Spleen (tissue), 11 donors: Measurements from ENCODE around the gene SLC29A2. TPM values are rescaled to one million over a fixed set of nuclear protein-coding genes. Genes with fewer than 3 reads are reported as not detected.

Source experiments
- DNase-seq: peaks from one replicate; pipeline ENCODE4 v3.0.0-alpha.2; 2020
- H3K27ac ChIP-seq, 8 donors: fragments of 200-600 bp; sonication (generic) in 7 of 8; 1 replicate in 4 of 8; 2 replicates in 4 of 8; pipeline versions ENCODE4 v1.5.0 to v1.8.0; 2016 to 2021; ENCODE audit warnings: inconsistent platforms in 4 of 8, mild to moderate bottlenecking in 4 of 8, moderate library complexity in 1 of 8
- H3K27me3 ChIP-seq, 7 donors: fragments of 200-600 bp; sonication (generic) in 6 of 7; replicated peaks in 1 of 7; 1 replicate in 4 of 7; 2 replicates in 3 of 7; pipeline versions ENCODE4 v1.5.0 to v1.8.0; 2016 to 2021; ENCODE audit warnings: inconsistent platforms in 3 of 7, mild to moderate bottlenecking in 1 of 7
- H3K36me3 ChIP-seq, 6 donors: fragments of 200-600 bp; sonication (generic) in 5 of 6; 1 replicate in 4 of 6; 2 replicates in 2 of 6; pipeline versions ENCODE4 v1.5.0 to v1.8.0; 2016 to 2021; ENCODE audit warnings: inconsistent platforms in 2 of 6
- H3K4me1 ChIP-seq, 6 donors: fragments of 200-600 bp; sonication (generic) in 5 of 6; 1 replicate in 3 of 6; 2 replicates in 3 of 6; pipeline versions ENCODE4 v1.5.0 to v1.8.0; 2016 to 2021; ENCODE audit warnings: inconsistent platforms in 3 of 6
- H3K4me3 ChIP-seq, 8 donors: fragments of 200-600 bp; sonication (generic) in 7 of 8; 1 replicate in 4 of 8; 2 replicates in 4 of 8; pipeline versions ENCODE4 v1.5.0 to v1.8.0; 2016 to 2021; ENCODE audit warnings: inconsistent platforms in 4 of 8, mild to moderate bottlenecking in 4 of 8, moderate library complexity in 2 of 8
- H3K9me3 ChIP-seq, 8 donors: fragments of 200-600 bp; sonication (generic) in 7 of 8; 1 replicate in 4 of 8; 2 replicates in 4 of 8; pipeline versions ENCODE4 v1.5.0 to v1.8.0; 2016 to 2021; ENCODE audit warnings: inconsistent platforms in 4 of 8
- POLR2A ChIP-seq, 3 donors: fragments of 450-650 bp; IDR thresholded peaks; one replicate each; pipeline ENCODE4 v1.5.1; 2017; ENCODE audit warnings: antibody characterized with exemption in 3 of 3, mild to moderate bottlenecking in 1 of 3
- POLR2AphosphoS5 ChIP-seq, 3 donors: sonication (generic); formaldehyde crosslinking; IDR thresholded peaks; one replicate each; pipeline ENCODE4 v1.5.1; 2017; ENCODE audit warnings: antibody characterized with exemption in 3 of 3
- WGBS, 5 donors: extraction: QIAGEN DNeasy Blood & Tissue Kit in 3 of 5; methylation state at CpG; one replicate each; pipeline versions ENCODE4 v1.1.5 to v1.1.7; 2013 to 2018; 5-methylcytosine and 5-hydroxymethylcytosine counted together
- intact Hi-C: fragments of 100-400 bp; cut with DNase I; formaldehyde crosslinking; loops from one replicate; pipeline ENCODE4 v1.15.0; 2023; ENCODE audit warnings: low total_unique reads
- polyA plus RNA-seq, 3 donors: library from polyadenylated mRNA; stranded (reverse); fragments of 200-250 nt; gene quantifications; one replicate each; pipeline ENCODE4 v1.2.1, GENCODE V29; 2013
- small RNA-seq, 4 donors: library from RNA; depleted of rRNA; stranded (forward); fragments of <200 nt; gene quantifications; one replicate each; pipeline ENCODE3, GENCODE V24; 2016
- total RNA-seq, 7 donors: library from RNA; depleted of rRNA in 3 of 7; stranded (reverse); fragments of >200 nt in 3 of 7; fragmentation: NEBNext Ultra II Directional in 4 of 7; extraction: Animal tissue kit (Norgen Biotek cat#: 25700) in 4 of 7; gene quantifications; one replicate each; pipeline versions ENCODE4 v1.1.0 to v1.2.1, GENCODE V29; 2016 to 2021
- TF ChIP-seq, protein P1 (sequence below), 11 experiments: fragments of 200-600 bp in 7 of 11; fragments of 450-650 bp in 4 of 11; sonication (generic) in 4 of 11; IDR thresholded peaks in 8 of 11; conservative IDR thresholded peaks in 3 of 11; 1 replicate in 7 of 11; 2 replicates in 4 of 11; pipeline versions ENCODE4 v1.4.0 to v1.8.0; 2016 to 2021; ENCODE audit warnings: antibody characterized with exemption in 11 of 11, inconsistent platforms in 4 of 11, mild to moderate bottlenecking in 1 of 11
- donor health status: healthy with polysubstance abuse.
- donor health status: DM: no; HTN: no; CAD: no; lungs with moderate emphysema.
- donor health status: DM: no; HTN: no; CAD: no.
- donor health status: Bipolar disorder and iron deficiency.
- donor health status: healthy.
- donor health status: DM: no; HTN: no; CAD: no.
- donor health status: DM: yes; HTN: yes; CAD: no.

Gene SLC29A2
- total and polyA plus RNA-seq, 10 donors: 1.9 to 8.4 (median 4.5) TPM

DNA sequence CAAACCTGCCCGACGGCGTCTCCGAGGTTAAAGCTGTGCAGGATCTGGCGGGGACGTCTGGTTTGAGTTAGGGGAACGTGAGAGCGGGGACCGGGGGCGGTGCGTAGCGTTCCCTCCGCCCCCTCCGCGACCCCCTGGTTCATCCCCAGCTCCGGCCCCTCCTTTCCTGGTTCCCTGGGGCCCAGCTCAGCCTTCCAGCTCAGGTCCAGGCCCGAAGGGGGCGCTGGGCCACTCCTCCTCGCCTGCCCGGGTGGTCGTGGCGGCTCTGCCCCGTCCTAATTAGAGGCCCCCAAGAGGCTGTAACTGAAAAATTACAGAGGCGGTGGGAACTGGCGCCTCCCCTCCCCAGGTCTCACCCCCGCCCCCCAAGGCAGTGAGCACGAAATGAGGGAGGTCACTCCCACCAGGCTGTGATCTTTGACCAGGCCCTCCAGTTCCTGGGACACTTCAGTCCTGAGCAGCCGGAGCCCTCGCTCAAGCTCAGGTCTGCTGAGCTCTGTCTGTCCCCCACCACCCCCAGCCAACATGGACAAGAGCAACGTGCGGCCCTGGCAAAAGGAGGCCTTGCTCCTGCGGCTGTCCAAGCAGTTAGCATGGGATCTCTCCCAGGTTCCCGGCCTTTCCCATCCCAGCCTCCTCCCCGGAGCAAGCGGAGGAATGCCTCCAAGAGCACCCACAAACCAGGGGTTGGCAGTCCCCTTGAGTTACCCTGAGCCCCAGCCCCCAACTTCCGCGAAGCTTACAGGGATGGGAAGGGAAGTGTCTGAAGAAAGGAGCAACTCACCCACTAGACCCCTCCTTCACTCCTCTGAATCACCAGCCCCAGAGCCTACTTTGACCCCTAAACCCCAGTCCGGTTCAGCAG lies 58.0 kb downstream of the SLC29A2 start:
- no peaks in the 10 kb centered on the region for H3K9me3 ChIP-seq
- peak overlapping the region; percentile 78 to 93 (median 90) for H3K27ac ChIP-seq
- 53 to 77% (median 59%) methylated on average over 17 to 38 of the region's 38 CpGs for WGBS, 5 donors
- intact Hi-C loops: loop anchor here (2.0 to 5.0 kb wide), 2 partner anchors 15 to 74 kb away; no protein-coding TSS in a partner anchor
- H3K27me3 ChIP-seq: peaks cover 0 to 26% (median 0%) of the 10 kb centered on the region in 7 donors
- peak overlapping the region; percentile 8 to 77 (median 54) for H3K4me3 ChIP-seq
- peak; percentile 82 for DNase-seq
- TF ChIP-seq POLR2AphosphoS5 (IDR thresholded peaks at IDR 0.05) (no peak), POLR2A (IDR thresholded peaks at IDR 0.05) (no peak)
- TF ChIP-seq, protein P1, sequence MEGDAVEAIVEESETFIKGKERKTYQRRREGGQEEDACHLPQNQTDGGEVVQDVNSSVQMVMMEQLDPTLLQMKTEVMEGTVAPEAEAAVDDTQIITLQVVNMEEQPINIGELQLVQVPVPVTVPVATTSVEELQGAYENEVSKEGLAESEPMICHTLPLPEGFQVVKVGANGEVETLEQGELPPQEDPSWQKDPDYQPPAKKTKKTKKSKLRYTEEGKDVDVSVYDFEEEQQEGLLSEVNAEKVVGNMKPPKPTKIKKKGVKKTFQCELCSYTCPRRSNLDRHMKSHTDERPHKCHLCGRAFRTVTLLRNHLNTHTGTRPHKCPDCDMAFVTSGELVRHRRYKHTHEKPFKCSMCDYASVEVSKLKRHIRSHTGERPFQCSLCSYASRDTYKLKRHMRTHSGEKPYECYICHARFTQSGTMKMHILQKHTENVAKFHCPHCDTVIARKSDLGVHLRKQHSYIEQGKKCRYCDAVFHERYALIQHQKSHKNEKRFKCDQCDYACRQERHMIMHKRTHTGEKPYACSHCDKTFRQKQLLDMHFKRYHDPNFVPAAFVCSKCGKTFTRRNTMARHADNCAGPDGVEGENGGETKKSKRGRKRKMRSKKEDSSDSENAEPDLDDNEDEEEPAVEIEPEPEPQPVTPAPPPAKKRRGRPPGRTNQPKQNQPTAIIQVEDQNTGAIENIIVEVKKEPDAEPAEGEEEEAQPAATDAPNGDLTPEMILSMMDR (IDR thresholded peaks at IDR 0.05 in 8 of 11, conservative IDR thresholded peaks at IDR 0.05 in 3 of 11): no peak
- H3K36me3 ChIP-seq: no peaks in the 10 kb centered on the region
- peaks cover 16 to 74% (median 46%) of the 10 kb centered on the region in 6 donors for H3K4me1 ChIP-seq

GRCh38 chr11:66312549-66313320 lies 58.8 kb downstream of the SLC29A2 start:
- DNase-seq: peak; percentile 100
- H3K4me1 ChIP-seq: peaks cover 8 to 66% (median 38%) of the 10 kb centered on the region in 6 donors
- peaks cover 0 to 23% (median 0%) of the 10 kb centered on the region in 7 donors for H3K27me3 ChIP-seq
- intact Hi-C loops: loop anchor here (2.0 to 5.0 kb wide), 2 partner anchors 16 to 75 kb away; no protein-coding TSS in a partner anchor
- TF ChIP-seq POLR2AphosphoS5 (IDR thresholded peaks at IDR 0.05) (peak; percentile 71 to 87 (median 84)), POLR2A (IDR thresholded peaks at IDR 0.05) (peak in 1 of 3 donors; percentile 45)
- TF ChIP-seq, protein P1 (IDR thresholded peaks at IDR 0.05 in 8 of 11, conservative IDR thresholded peaks at IDR 0.05 in 3 of 11): no peak
- WGBS, 5 donors: 2 to 6% (median 4%) methylated on average over 33 to 52 of the region's 52 CpGs
- H3K9me3 ChIP-seq: no peaks in the 10 kb centered on the region
- no peaks in the 10 kb centered on the region for H3K36me3 ChIP-seq
- peak overlapping the region; percentile 83 to 93 (median 90) for H3K27ac ChIP-seq
- peak overlapping the region; percentile 23 to 77 (median 55) for H3K4me3 ChIP-seq

Small RNA genes within 50 kb of the gene (small RNA-seq; reads per million reads assigned to genes)
- gene RF00017 (0 reads per million in 4 donors), gene RNU1-84P (0 reads per million in 4 donors)

Other genes with a start within 250 kb of the SLC29A2 start
- gene KLC2, start 114.1 kb downstream of the SLC29A2 start, total RNA-seq: 10 to 100 TPM in 6 of 7 donors, 1 to 10 TPM in 1; 8.8 to 30.8 (median 18.3) TPM
- 10 to 100 TPM in 1 of 3 donors, 1 to 10 TPM in 2; 5.5 to 19.5 (median 7.8) TPM for gene KLC2, start 114.1 kb downstream of the SLC29A2 start, polyA plus RNA-seq
- 100 to 1,000 TPM; 101 to 130 (median 123) TPM for gene RAB1B, start 103.1 kb downstream of the SLC29A2 start, total RNA-seq
- gene RAB1B, start 103.1 kb downstream of the SLC29A2 start, polyA plus RNA-seq: 100 to 1,000 TPM in 1 of 3 donors, 10 to 100 TPM in 2; 66.8 to 150 (median 77.0) TPM
- gene CNIH2, start 93.6 kb downstream of the SLC29A2 start, total RNA-seq: 1 to 10 TPM in 3 of 7 donors, under 1 TPM in 2, not detected in 2; 0.40 to 1.9 (median 1.3) TPM
- gene CNIH2, start 93.6 kb downstream of the SLC29A2 start, polyA plus RNA-seq: under 1 TPM; 0.20 to 0.57 (median 0.26) TPM
- gene YIF1A, start 82.6 kb downstream of the SLC29A2 start, total RNA-seq: 10 to 100 TPM; 34.7 to 50.4 (median 40.4) TPM
- gene YIF1A, start 82.6 kb downstream of the SLC29A2 start, polyA plus RNA-seq: 10 to 100 TPM; 48.3 to 60.1 (median 49.3) TPM
- gene TMEM151A, start 79.9 kb downstream of the SLC29A2 start, total RNA-seq: under 1 TPM in 1 of 7 donors, not detected in 6; 0.34 TPM
- under 1 TPM in 2 of 3 donors, not detected in 1; 0.02 TPM for gene TMEM151A, start 79.9 kb downstream of the SLC29A2 start, polyA plus RNA-seq
- gene CD248, start 54.7 kb downstream of the SLC29A2 start, total RNA-seq: 10 to 100 TPM in 2 of 7 donors, 1 to 10 TPM in 5; 4.7 to 15.7 (median 6.5) TPM
- gene CD248, start 54.7 kb downstream of the SLC29A2 start, polyA plus RNA-seq: 1 to 10 TPM; 1.7 to 2.7 (median 2.0) TPM
- gene RIN1, start 35.3 kb downstream of the SLC29A2 start, total RNA-seq: 10 to 100 TPM in 1 of 7 donors, 1 to 10 TPM in 6; 5.7 to 10.9 (median 8.9) TPM
- 1 to 10 TPM; 2.3 to 7.8 (median 7.0) TPM for gene RIN1, start 35.3 kb downstream of the SLC29A2 start, polyA plus RNA-seq
- 10 to 100 TPM; 32.3 to 52.5 (median 37.2) TPM for gene BRMS1, start 26.7 kb downstream of the SLC29A2 start, total RNA-seq
- 10 to 100 TPM; 61.6 to 90.6 (median 83.0) TPM for gene BRMS1, start 26.7 kb downstream of the SLC29A2 start, polyA plus RNA-seq
- gene B4GAT1, start 24.1 kb downstream of the SLC29A2 start, total RNA-seq: 10 to 100 TPM in 5 of 7 donors, 1 to 10 TPM in 2; 6.3 to 23.4 (median 13.9) TPM
- 1 to 10 TPM; 4.3 to 8.9 (median 8.7) TPM for gene B4GAT1, start 24.1 kb downstream of the SLC29A2 start, polyA plus RNA-seq
- gene NPAS4, start 49.3 kb upstream of the SLC29A2 start, total RNA-seq: under 1 TPM in 2 of 7 donors, not detected in 5; 0.25 to 0.72 TPM
- under 1 TPM in 2 of 3 donors, not detected in 1; 0.11 to 0.22 TPM for gene NPAS4, start 49.3 kb upstream of the SLC29A2 start, polyA plus RNA-seq
- gene MRPL11, start 67.1 kb upstream of the SLC29A2 start, total RNA-seq: 10 to 100 TPM; 25.5 to 41.2 (median 32.6) TPM
- gene MRPL11, start 67.1 kb upstream of the SLC29A2 start, polyA plus RNA-seq: 10 to 100 TPM; 60.3 to 87.1 (median 72.7) TPM
- gene PELI3, start 95.1 kb upstream of the SLC29A2 start, total RNA-seq: 10 to 100 TPM in 5 of 7 donors, 1 to 10 TPM in 2; 4.9 to 14.6 (median 10.7) TPM
- 1 to 10 TPM; 2.4 to 6.4 (median 2.7) TPM for gene PELI3, start 95.1 kb upstream of the SLC29A2 start, polyA plus RNA-seq
- gene DPP3, start 108.7 kb upstream of the SLC29A2 start, total RNA-seq: 10 to 100 TPM; 17.9 to 35.5 (median 23.9) TPM
- gene DPP3, start 108.7 kb upstream of the SLC29A2 start, polyA plus RNA-seq: 10 to 100 TPM; 20.0 to 25.9 (median 20.6) TPM
- gene BBS1, start 138.9 kb upstream of the SLC29A2 start, total RNA-seq: 10 to 100 TPM; 22.2 to 60.5 (median 36.9) TPM
- gene BBS1, start 138.9 kb upstream of the SLC29A2 start, polyA plus RNA-seq: 1 to 10 TPM; 5.2 to 9.9 (median 5.8) TPM
- gene ZDHHC24, start 174.3 kb upstream of the SLC29A2 start, total RNA-seq: 10 to 100 TPM; 14.6 to 25.7 (median 23.9) TPM
- gene ZDHHC24, start 174.3 kb upstream of the SLC29A2 start, polyA plus RNA-seq: 10 to 100 TPM in 2 of 3 donors, 1 to 10 TPM in 1; 9.1 to 11.6 (median 10.8) TPM
- under 1 TPM in 4 of 7 donors, not detected in 3; 0.21 to 0.34 (median 0.24) TPM for gene ACTN3, start 175.1 kb upstream of the SLC29A2 start, total RNA-seq
- under 1 TPM; 0.05 to 0.13 (median 0.06) TPM for gene ACTN3, start 175.1 kb upstream of the SLC29A2 start, polyA plus RNA-seq
- 10 to 100 TPM; 11.4 to 60.8 (median 46.4) TPM for gene CTSF, start 196.8 kb upstream of the SLC29A2 start, total RNA-seq
- gene CTSF, start 196.8 kb upstream of the SLC29A2 start, polyA plus RNA-seq: 10 to 100 TPM; 23.7 to 26.6 (median 24.0) TPM
- gene CCDC87, start 221.3 kb upstream of the SLC29A2 start, total RNA-seq: under 1 TPM in 5 of 7 donors, not detected in 2; 0.10 to 0.79 (median 0.17) TPM
- gene CCDC87, start 221.3 kb upstream of the SLC29A2 start, polyA plus RNA-seq: under 1 TPM; 0.04 to 0.08 (median 0.06) TPM
- gene CCS, start 221.4 kb upstream of the SLC29A2 start, total RNA-seq: 10 to 100 TPM; 32.8 to 50.4 (median 40.8) TPM
- gene CCS, start 221.4 kb upstream of the SLC29A2 start, polyA plus RNA-seq: 100 to 1,000 TPM in 2 of 3 donors, 10 to 100 TPM in 1; 91.3 to 161 (median 145) TPM
- 10 to 100 TPM; 45.2 to 96.6 (median 88.3) TPM for gene RBM14, start 244.9 kb upstream of the SLC29A2 start, total RNA-seq
- 10 to 100 TPM; 37.7 to 67.4 (median 42.0) TPM for gene RBM14, start 244.9 kb upstream of the SLC29A2 start, polyA plus RNA-seq